NCI-H2081 treated with DMSO at 0.1 percent for 48 hours (cell line): ENCODE measurements around the gene BCOR.

ENCODE experiments used
- DNase-seq: peaks from one replicate; lab custom pipeline; 2025; lab: John Stamatoyannopoulos, UW

BCOR gene

DNA sequence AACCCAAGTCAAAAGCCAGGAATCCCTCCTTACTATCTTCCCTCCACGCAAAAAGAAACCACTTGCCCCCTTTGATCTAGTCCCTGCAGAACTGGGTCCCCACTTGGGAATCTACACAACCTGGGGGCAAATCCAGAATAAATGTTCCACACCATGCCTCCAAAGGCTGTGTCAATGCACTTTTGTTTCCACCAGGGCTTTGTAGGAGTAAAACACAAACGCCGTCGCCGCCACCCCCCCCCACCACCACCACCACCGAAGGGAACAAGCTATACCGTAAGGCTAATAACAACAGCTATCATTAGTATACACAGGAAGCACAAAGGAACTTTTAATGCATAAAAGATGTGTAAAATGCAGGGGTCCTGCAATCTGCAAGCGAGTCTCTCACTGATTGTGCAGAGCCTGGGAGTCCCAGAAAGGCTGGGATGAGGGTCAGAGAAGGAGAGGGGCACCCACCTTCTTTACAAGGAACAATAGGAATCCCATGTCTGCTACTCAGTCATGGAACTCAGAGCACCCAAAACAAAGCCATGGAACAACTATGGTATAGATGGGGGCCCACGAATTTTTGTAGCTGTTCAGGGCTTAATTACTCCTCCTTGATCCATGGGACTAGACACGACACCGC is 13.2 kb downstream of the BCOR start:
- DNase-seq: no peak

DNA sequence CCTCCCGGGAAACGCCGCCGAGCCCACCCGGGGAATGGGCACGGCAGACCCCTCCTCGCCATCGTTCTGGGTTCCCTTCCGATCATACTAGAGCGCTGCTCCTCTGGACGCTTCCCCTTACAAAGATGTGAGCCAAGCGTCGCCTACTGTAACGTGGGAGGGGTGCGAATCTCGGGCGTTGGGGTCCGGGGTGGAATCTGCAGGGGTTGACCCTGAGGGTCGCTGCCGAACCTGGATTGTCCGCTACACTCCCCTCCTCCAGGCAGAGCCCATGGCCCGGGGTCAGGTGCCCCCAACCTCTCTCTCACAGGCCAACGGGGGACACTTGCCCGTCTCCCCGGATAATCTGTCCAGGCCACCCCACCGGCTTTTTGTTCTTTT is 13.8 kb downstream of the BCOR start:
- DNase-seq: no peak

DNA sequence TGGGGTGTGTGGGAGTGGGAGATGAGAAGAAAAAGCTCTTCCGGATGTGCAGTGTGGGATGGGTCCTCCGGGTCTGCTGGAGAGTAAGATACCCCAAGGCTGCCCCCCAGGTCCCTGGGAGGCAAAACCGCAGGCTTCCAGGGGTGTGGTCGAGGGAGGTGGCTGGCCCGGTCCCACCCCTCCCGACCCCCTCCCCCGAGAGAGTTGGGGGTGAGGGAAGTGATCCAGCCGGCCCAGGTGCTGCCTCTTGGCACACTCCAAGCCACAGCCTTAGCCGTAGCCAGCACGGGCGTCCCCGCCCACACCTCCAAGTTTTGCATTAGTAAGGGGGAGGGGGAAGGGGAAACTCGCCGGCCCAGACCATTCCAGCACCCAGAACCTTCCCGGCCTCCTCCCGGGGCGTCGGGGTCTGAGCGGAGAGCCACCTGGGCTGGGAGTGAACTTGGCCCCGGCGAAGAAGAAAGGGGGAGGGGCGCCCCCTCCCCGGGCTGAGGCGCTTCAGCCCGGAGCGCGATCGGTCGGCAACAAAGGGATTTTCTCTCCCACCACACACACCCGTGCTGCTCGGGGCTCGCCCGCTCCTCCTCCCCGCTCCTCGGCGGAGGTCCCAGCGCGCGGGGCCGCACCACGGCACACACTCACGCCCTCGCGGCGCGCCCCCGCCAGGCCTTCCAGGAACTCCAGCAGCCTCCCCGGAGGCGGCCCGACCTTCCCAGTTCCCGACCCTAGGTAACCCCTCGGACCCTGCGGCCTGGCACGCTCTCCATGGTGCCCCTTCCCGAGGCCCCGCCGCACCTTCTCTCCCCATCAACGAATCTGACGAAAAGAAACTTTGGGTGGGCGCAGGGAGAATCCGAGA is 14.4 kb downstream of the BCOR start:
- DNase-seq: no peak

GRCh38 chrX:40082447-40083119 is 15.2 kb downstream of the BCOR start:
- no peak for DNase-seq

DNA sequence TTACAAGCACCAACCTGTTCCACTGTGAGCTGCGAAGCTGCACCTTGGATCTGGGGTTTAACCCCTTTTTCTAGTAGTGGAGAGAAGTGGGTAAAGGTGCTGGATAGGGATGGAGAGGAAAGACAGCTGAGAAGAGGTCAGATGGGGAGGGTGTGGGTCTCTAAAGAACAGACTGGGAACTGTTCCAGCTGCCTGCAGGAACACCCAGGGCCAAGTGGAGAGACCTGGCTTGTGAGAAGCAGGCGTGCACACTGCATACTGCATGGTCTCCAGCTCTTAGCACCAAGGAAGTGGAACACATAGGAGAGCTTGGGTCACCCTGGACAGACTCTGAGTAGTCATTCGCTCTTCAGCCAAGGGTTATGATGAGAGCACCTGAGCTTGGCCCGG is 16.1 kb downstream of the BCOR start:
- no peak for DNase-seq

DNA sequence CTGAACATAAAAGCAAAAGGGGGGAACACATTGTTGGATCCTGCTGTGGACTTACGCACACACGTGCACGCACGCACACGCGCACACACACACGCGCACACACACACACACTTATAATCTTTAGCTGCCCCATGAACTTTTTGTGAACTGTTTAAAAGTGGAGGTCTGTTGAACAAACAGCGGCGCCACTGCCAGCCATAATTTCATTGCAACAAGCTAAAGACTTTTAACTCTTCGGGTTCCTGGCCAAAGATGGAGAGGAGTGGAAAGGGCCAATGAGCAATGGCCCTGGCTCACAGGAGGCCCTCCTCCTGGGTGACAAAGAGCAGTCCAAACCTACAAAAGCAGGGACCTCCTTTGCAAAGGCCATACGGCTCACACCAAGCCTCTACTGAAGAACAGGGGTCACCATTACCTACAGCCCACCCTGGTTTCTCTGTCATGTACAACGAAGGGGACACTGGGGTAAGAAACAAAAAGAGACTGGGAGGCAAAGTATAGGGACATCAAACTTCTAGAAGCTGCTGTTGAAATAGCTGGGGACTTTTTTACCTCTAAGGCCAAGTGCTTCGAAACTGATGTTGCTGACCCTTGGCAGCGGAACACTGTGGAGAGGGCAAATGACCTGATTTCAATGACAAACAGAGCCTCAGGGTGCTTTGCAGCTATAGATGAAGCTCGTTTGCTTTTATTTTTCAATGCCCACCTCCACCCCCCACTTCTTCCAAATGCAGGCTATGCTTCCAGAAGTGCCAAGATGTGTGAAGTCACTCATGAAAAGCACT is 16.7 kb downstream of the BCOR start:
- no peak for DNase-seq

GRCh38 chrX:40079572-40079971 is 18.2 kb downstream of the BCOR start:
- no peak for DNase-seq

GRCh38 chrX:40078489-40079227 is 19.1 kb downstream of the BCOR start:
- DNase-seq: no peak

GRCh38 chrX:40077906-40078305 is 19.9 kb downstream of the BCOR start:
- no peak for DNase-seq

DNA sequence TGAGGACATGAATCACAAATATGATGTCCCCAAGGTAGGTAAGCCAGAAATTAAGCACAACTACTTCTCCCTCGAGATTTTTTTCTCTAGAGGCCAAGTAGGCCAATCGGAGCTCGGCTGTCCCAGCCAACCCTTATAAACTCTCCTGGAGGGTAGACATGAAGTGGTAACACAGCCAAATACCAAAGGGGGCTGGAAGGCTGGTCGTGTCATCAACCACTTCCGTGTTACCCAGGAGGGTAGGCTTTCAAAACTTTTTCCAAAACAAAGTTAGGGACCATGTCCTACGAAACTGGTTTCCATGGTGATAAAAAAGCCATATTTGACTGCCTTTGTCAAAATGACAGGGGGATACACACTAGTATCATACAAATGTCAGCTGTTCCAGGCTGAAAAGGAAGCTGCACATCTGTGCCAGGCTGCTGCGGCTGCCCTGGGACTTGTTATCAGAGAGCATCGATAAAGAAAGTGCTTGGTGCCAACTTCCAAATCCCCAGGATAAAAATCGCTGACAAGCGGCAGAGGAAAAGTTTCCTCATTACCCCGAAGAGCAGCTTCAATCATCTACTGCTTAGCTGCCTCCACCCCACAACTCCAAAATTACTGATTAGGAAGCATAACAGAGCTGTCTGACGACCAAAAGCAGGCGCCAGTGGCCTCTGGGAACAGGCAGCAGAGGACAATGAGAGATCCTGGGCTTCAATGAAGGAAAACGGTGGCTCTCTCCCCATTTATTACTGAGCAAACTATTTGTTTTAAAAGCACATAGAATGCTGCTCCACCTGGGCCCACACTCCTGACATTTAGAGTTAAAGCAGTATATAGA is 20.8 kb downstream of the BCOR start:
- no peak for DNase-seq

- no peak for DNase-seq
These were observed 22.8 kb downstream of the BCOR start for GRCh38 chrX:40074959-40075332.

DNA sequence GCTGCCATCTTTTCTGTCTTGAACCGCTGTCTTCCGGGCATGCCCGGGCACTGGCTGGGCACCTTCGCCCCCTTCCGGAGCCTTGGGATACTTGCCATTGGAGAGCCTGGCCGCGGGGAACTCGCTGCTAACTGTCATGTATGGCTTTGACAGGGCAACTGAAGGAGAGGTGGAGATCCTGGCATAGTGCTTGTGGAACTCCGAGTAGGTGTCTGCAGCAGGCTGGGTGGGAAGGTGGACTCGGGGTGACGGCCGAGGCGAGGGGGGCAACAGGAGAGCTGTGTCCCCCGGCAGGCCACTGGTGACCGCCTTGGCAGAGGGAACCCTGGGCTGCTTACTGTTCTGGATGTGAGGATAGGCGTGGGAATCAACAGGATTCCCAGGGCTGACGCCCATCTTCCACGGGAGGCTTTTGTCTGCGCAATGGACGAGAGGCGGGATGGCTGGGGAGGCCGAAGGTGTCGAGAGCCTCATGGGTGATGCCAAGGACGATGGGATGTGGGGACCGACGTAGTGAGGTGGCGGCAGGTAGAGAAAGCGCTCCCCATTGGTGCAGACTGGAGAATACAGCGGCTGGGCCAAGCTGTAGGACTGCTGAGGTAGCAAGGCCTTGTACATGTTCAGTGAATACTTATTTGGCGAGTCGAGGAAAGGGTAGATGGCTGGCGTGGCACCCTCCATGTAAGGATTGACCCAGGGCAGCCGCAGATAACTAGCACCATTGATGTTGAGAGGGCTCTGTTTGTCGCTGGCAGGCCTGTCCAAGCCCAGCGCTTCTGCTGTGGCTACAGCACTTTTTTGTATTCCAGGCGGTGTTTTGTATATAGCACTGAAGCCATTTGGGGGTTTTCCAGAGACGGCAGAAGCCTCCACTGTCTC is 23.4 kb downstream of the BCOR start:
- DNase-seq: no peak

DNA sequence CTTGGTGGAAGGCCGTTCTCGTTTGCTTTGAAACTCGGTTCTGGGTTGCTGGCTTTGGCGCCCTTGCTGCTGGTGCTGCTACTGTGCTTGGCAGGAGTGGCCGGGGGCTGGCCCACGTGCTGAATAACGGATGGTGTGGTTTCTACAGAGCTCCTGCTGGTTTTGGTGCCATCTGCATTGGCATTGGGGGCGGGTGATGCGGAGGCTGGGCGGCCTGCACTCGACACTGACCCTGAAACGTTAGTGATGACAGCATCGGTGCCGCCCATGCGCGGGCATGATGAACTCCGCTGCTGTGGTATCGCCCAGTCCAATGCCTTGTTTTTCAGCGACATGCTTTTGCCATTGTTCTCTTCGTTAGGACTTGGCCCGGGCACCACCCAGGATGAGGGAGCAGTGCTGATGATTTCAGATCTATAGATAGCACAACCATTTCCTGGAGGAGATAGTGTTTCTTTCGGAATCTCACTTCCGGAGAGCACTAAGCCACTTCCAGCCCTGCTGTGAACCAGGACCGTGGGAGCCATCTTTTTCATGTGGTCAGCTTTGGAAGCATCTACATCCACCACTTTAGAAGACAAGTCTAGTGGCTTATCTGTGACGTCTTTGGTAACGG is 24.2 kb downstream of the BCOR start:
- no peak for DNase-seq

DNA sequence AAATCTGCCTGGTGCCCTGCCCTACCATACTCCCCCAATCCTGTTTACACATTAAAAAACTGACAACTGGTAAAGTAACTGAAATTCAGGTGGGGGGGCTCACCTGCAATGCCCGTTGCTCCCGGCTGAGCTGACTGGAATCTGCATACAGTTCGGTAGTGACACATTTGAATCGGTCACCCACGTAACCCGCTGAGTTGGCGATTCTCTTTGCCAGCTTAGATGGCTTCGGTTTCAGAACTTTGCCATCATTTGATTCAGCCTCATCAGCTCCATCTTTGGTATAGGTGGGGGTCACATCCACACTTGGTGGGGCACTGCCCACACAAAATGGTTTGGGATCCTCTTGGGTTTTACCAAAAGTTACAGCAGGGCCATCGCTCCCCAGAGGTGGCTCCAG is 25.5 kb downstream of the BCOR start:
- no peak for DNase-seq

- DNase-seq: no peak
These were observed 29.7 kb downstream of the BCOR start for GRCh38 chrX:40068048-40068447.

DNA sequence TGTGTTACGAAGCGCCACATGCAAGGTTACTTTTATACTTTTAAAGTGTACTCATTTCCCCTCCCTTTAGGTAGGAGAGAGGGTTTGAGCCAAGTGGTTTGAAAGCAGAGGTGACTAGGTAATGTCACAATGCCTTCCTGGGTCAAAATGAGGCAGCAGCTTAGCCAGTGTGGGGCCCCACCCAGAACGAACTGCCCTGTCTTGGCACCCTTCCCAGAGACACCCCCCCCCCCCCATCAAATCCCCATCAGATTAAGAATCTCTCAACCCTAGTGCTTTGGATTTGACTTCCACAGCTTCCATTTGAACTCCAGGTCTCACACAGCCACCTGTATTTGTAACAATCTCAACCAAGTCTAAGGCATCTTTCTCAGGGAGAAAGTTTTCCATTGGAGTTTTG is 31.1 kb downstream of the BCOR start:
- no peak for DNase-seq

- no peak for DNase-seq
These were observed 32.3 kb downstream of the BCOR start for GRCh38 chrX:40065296-40066046.

DNA sequence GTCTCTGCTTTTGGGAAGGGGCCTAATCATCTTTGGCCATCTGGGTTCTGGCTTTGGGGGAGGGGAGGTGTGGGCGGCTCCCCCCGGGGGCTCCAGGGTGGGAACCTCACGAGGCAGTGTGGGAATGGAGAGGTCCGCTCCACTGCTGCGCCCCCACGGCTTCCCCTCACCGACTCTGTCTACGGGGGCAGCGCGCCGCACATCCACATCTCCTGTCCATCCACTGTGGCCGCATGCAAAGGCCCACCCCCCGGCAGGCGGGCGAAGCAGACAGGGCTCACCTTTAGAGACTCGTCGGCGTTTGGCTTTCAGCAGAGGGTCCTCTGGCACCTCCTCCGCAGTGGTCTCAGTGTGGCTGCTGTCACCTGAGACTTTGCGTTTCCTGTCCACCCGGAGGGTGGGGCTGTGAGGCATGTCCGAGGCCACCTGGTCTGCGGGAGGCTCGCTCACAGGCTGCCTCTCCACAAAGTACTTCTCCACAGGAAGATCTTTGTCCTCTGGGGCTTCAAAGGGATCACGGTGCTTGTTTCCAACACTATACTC is 33.6 kb downstream of the BCOR start:
- no peak for DNase-seq
